GM10266 (cell line): ENCODE results near the gene ZCCHC24.
"Not testable (repeated sequence)": the region's sequence is repeated elsewhere in the genome, so short reads cannot be mapped to it uniquely, and the experiment has no call there.

Source experiments
- DNase-seq: peaks from one replicate; pipeline ENCODE4 v3.0.0; 2012; ENCODE audit errors: extremely low spot score
- CTCF ChIP-seq: IDR thresholded peaks from 2 replicates; pipeline ENCODE4 v1.5.1; 2012; ENCODE audit warnings: mild to moderate bottlenecking, low read depth; ENCODE audit not compliant: control insufficient read depth, insufficient read depth; ENCODE audit errors: missing control alignments

ZCCHC24 gene

GRCh38 chr10:79453392-79453791 is 8.0 kb upstream of the ZCCHC24 start:
- TF ChIP-seq CTCF = no peak
- DNase-seq = no peak

- TF ChIP-seq CTCF = no peak
- DNase-seq = no peak
These were observed 6.8 kb upstream of the ZCCHC24 start for GRCh38 chr10:79452174-79452611.

GRCh38 chr10:79451046-79451699 is 5.7 kb upstream of the ZCCHC24 start:
- no peak for TF ChIP-seq CTCF
- DNase-seq = no peak

GRCh38 chr10:79449181-79450146 is 4.0 kb upstream of the ZCCHC24 start:
- TF ChIP-seq CTCF = no peak

GRCh38 chr10:79448732-79449049 is 3.3 kb upstream of the ZCCHC24 start:
- TF ChIP-seq CTCF = no peak
- DNase-seq = no peak

More at GRCh38 chr10:79449181-79450146, 4.0 kb upstream of the ZCCHC24 start:
- DNase-seq = no peak

GRCh38 chr10:79447911-79448731 is 2.7 kb upstream of the ZCCHC24 start:
- TF ChIP-seq CTCF = no peak
- DNase-seq = no peak

- DNase-seq = not testable (repeated sequence)
These were observed 1.8 kb upstream of the ZCCHC24 start for GRCh38 chr10:79447249-79447648.
